ENCODE measurements around the gene LHPP.

The LHPP gene

GRCh38 chr10:124643330-124644009, 181.8 kb downstream of the LHPP start:
- H3K27ac ChIP-seq: no peak overlapping the region
- TF ChIP-seq CTCF (conservative IDR thresholded peaks at IDR 0.05) (no peak), ZFX (IDR thresholded peaks at IDR 0.05) (no peak)

GRCh38 chr10:124644236-124644635, 182.6 kb downstream of the LHPP start:
- TF ChIP-seq ZFX (IDR thresholded peaks at IDR 0.05): no peak
- TF ChIP-seq CTCF (conservative IDR thresholded peaks at IDR 0.05): no peak
- no peak overlapping the region for H3K27ac ChIP-seq

GRCh38 chr10:124644771-124645415, 183.3 kb downstream of the LHPP start:
- no peak overlapping the region for H3K27ac ChIP-seq
- no peak for TF ChIP-seq ZFX (IDR thresholded peaks at IDR 0.05)
- TF ChIP-seq CTCF (conservative IDR thresholded peaks at IDR 0.05): no peak

- H3K27ac ChIP-seq: no peak overlapping the region
- no peak for TF ChIP-seq CTCF (conservative IDR thresholded peaks at IDR 0.05)
- no peak for TF ChIP-seq ZFX (IDR thresholded peaks at IDR 0.05)
Measured at GRCh38 chr10:124645467-124646095, 184.0 kb downstream of the LHPP start.

- TF ChIP-seq ZFX (IDR thresholded peaks at IDR 0.05): no peak
- no peak for TF ChIP-seq CTCF (conservative IDR thresholded peaks at IDR 0.05)
- no peak overlapping the region for H3K27ac ChIP-seq
Measured at GRCh38 chr10:124646483-124647352, 185.1 kb downstream of the LHPP start.

- no peak overlapping the region for H3K27ac ChIP-seq
- TF ChIP-seq ZFX (IDR thresholded peaks at IDR 0.05): no peak
- no peak for TF ChIP-seq CTCF (conservative IDR thresholded peaks at IDR 0.05)
Measured at GRCh38 chr10:124647421-124648130, 186.0 kb downstream of the LHPP start.
